ENCODE measurements around the gene RAP2A. TPM values are rescaled to one million over a fixed set of nuclear protein-coding genes. Genes with fewer than 3 reads are reported as not detected.

The RAP2A gene
- total and polyA plus RNA-seq, 4 donors, result 3.1 to 37.2 (median 6.7) TPM

- Histone ChIP-seq H3K4me1 (ENCODE audit: control insufficient read depth in 4 of 4, insufficient read depth in 4 of 4, low read length in 3 of 4) (no peaks in the 10 kb centered on the region), H3K4me3 (ENCODE audit: low read depth in 1 of 3, low read length in 3 of 3) (no peak overlapping the region), H3K36me3 (ENCODE audit: control insufficient read depth in 4 of 4, insufficient read depth in 3 of 4, low read depth in 1 of 4, low read length in 3 of 4) (no peaks in the 10 kb centered on the region), H3K27ac (ENCODE audit: low read depth in 1 of 2, low read length in 2 of 2) (no peak overlapping the region), H3K9ac (ENCODE audit: low read depth in 1 of 2, low read length in 2 of 2) (no peak overlapping the region), H3K9me3 (ENCODE audit: control insufficient read depth in 4 of 4, low read length in 3 of 4) (peaks cover 0 to 2% (median 0%) of the 10 kb centered on the region in 4 donors), H3K27me3 (ENCODE audit: control insufficient read depth in 4 of 4, insufficient read depth in 4 of 4, low read length in 3 of 4) (no peaks in the 10 kb centered on the region)
- no peak for TF ChIP-seq CTCF (IDR thresholded peaks at IDR 0.05; ENCODE audit: low read depth, low read length, missing input control)
- no peak for TF ChIP-seq NR2F2 (IDR thresholded peaks at IDR 0.05)
- TF ChIP-seq GABPA (IDR thresholded peaks at IDR 0.05 in 1 of 2, conservative IDR thresholded peaks at IDR 0.05 in 1 of 2), result no peak
- TF ChIP-seq RXRA (IDR thresholded peaks at IDR 0.05), result no peak
- no peak for TF ChIP-seq JUND (IDR thresholded peaks at IDR 0.05)
- TF ChIP-seq HNF4G (IDR thresholded peaks at IDR 0.05), result no peak
- no peak for TF ChIP-seq ATF3 (IDR thresholded peaks at IDR 0.05)
- TF ChIP-seq REST (IDR thresholded peaks at IDR 0.05), result no peak
- TF ChIP-seq RAD21 (IDR thresholded peaks at IDR 0.05), result no peak
- no peak for TF ChIP-seq SP1 (IDR thresholded peaks at IDR 0.05)
- TF ChIP-seq EGR1 (IDR thresholded peaks at IDR 0.05; ENCODE audit: low read depth in 2 of 2), result no peak
- no peak for TF ChIP-seq YY1 (IDR thresholded peaks at IDR 0.05)
- TF ChIP-seq MAX (IDR thresholded peaks at IDR 0.05), result no peak
- no peak for TF ChIP-seq HNF4A (conservative IDR thresholded peaks at IDR 0.05)
- TF ChIP-seq ZBTB33 (IDR thresholded peaks at IDR 0.05), result no peak
- no peak for TF ChIP-seq FOXA2 (IDR thresholded peaks at IDR 0.05)
- TF ChIP-seq TAF1 (conservative IDR thresholded peaks at IDR 0.05), result no peak
- no peak for TF ChIP-seq FOXA1 (IDR thresholded peaks at IDR 0.05)
- no peak for DNase-seq (ENCODE audit: low spot score)
- 99% methylated on average over 1 of the region's 1 CpG for WGBS
These were observed 56.8 kb downstream of the RAP2A start for GRCh38 chr13:97490702-97491307.

Data from liver (tissue), 9 donors.